Liver (tissue), 9 donors: ENCODE results near the gene FAM209A. TPM values are rescaled to one million over a fixed set of nuclear protein-coding genes. Genes with fewer than 3 reads are reported as not detected.

Source experiments
- DNase-seq: peaks from one replicate; pipeline ENCODE4 v3.0.0-alpha.2; 2017; ENCODE audit warnings: low spot score
- H3K27ac ChIP-seq, 2 donors: one replicate each; pipeline ENCODE4 v1.7.0; 2013; ENCODE audit warnings: inconsistent platforms in 2 of 2, low read length in 2 of 2, control low read depth in 1 of 2, low read depth in 1 of 2, mild to moderate bottlenecking in 1 of 2
- H3K27me3 ChIP-seq, 4 donors: one replicate each; pipeline versions ENCODE4 v1.6.1 to v1.7.0; 2013; ENCODE audit warnings: low read length in 3 of 4, inconsistent platforms in 1 of 4, mild to moderate bottlenecking in 1 of 4, moderate library complexity in 1 of 4; ENCODE audit not compliant: control insufficient read depth in 4 of 4, insufficient read depth in 4 of 4
- H3K36me3 ChIP-seq, 4 donors: one replicate each; pipeline versions ENCODE4 v1.6.1 to v1.7.0; 2013; ENCODE audit warnings: low read length in 3 of 4, mild to moderate bottlenecking in 3 of 4, low read depth in 1 of 4, moderate library complexity in 1 of 4; ENCODE audit not compliant: control insufficient read depth in 4 of 4, insufficient read depth in 3 of 4
- H3K4me1 ChIP-seq, 4 donors: one replicate each; pipeline versions ENCODE4 v1.6.1 to v1.7.0; 2013; ENCODE audit warnings: low read length in 3 of 4, mild to moderate bottlenecking in 3 of 4, moderate library complexity in 1 of 4; ENCODE audit not compliant: control insufficient read depth in 4 of 4, insufficient read depth in 4 of 4
- H3K4me3 ChIP-seq, 3 donors: one replicate each; pipeline versions ENCODE4 v1.6.1 to v1.7.0; 2013; ENCODE audit warnings: low read length in 3 of 3, control low read depth in 1 of 3, low read depth in 1 of 3, mild to moderate bottlenecking in 1 of 3
- H3K9ac ChIP-seq, 2 donors: one replicate each; pipeline ENCODE4 v1.7.0; 2013; ENCODE audit warnings: low read length in 2 of 2, mild to moderate bottlenecking in 2 of 2, moderate library complexity in 2 of 2, control low read depth in 1 of 2, low read depth in 1 of 2
- H3K9me3 ChIP-seq, 4 donors: one replicate each; pipeline versions ENCODE4 v1.6.1 to v1.7.0; 2013; ENCODE audit warnings: low read length in 3 of 4; ENCODE audit not compliant: control insufficient read depth in 4 of 4
- CTCF ChIP-seq: fragments of 150-350 bp; IDR thresholded peaks from 2 replicates; pipeline ENCODE4 v1.5.1; 2017; ENCODE audit warnings: improper control_type of control experiment, low read depth, low read length; ENCODE audit not compliant: missing input control
- EGR1 ChIP-seq, 2 donors: IDR thresholded peaks; 2 replicates each; pipeline ENCODE4 v1.6.1; 2016 to 2018; ENCODE audit warnings: antibody characterized with exemption in 2 of 2, low read depth in 2 of 2
- FOXA1 ChIP-seq: IDR thresholded peaks from 2 replicates; pipeline ENCODE4 v1.6.1; 2016; ENCODE audit warnings: antibody characterized with exemption
- FOXA2 ChIP-seq: IDR thresholded peaks from 2 replicates; pipeline ENCODE4 v1.6.1; 2016; ENCODE audit warnings: antibody characterized with exemption
- GABPA ChIP-seq, 2 donors: IDR thresholded peaks in 1 of 2; conservative IDR thresholded peaks in 1 of 2; 2 replicates each; pipeline ENCODE4 v1.6.1; 2016; ENCODE audit warnings: antibody characterized with exemption in 2 of 2, mild to moderate bottlenecking in 1 of 2, moderate library complexity in 1 of 2
- HNF4A ChIP-seq, 2 donors: conservative IDR thresholded peaks; 2 replicates each; pipeline ENCODE4 v1.6.1; 2016; ENCODE audit warnings: antibody characterized with exemption in 2 of 2, mild to moderate bottlenecking in 2 of 2
- HNF4G ChIP-seq: IDR thresholded peaks from 2 replicates; pipeline ENCODE4 v1.6.1; 2016; ENCODE audit warnings: antibody characterized with exemption
- JUND ChIP-seq, 2 donors: IDR thresholded peaks; 2 replicates each; pipeline ENCODE4 v1.6.1; 2016; ENCODE audit warnings: antibody characterized with exemption in 2 of 2
- NR2F2 ChIP-seq: IDR thresholded peaks from 2 replicates; pipeline ENCODE4 v1.6.1; 2016; ENCODE audit warnings: antibody characterized with exemption
- RAD21 ChIP-seq, 2 donors: IDR thresholded peaks; 2 replicates each; pipeline ENCODE4 v1.6.1; 2016; ENCODE audit warnings: antibody characterized with exemption in 2 of 2, mild to moderate bottlenecking in 2 of 2
- RXRA ChIP-seq, 2 donors: IDR thresholded peaks; 2 replicates each; pipeline ENCODE4 v1.6.1; 2017 to 2018; ENCODE audit warnings: antibody characterized with exemption in 2 of 2, mild to moderate bottlenecking in 1 of 2
- SP1 ChIP-seq: IDR thresholded peaks from 2 replicates; pipeline ENCODE4 v1.6.1; 2018; ENCODE audit warnings: antibody characterized with exemption, mild to moderate bottlenecking
- TAF1 ChIP-seq: conservative IDR thresholded peaks from 2 replicates; pipeline ENCODE4 v1.6.1; 2016; ENCODE audit warnings: antibody characterized with exemption, mild to moderate bottlenecking
- YY1 ChIP-seq: IDR thresholded peaks from 2 replicates; pipeline ENCODE4 v1.6.1; 2016; ENCODE audit warnings: antibody characterized with exemption, mild to moderate bottlenecking
- WGBS: extraction: QIAGEN DNeasy Blood & Tissue Kit; methylation state at CpG from one replicate; pipeline ENCODE4 v1.1.7; 2013; 5-methylcytosine and 5-hydroxymethylcytosine counted together
- polyA plus RNA-seq, 2 donors: library from polyadenylated mRNA; stranded (reverse) in 1 of 2; unstranded in 1 of 2; fragments of 200-250 nt in 1 of 2; fragments of >200 nt in 1 of 2; fragmentation: Nextera tagmentation in 1 of 2; extraction: Ambion mirVana in 1 of 2; gene quantifications; one replicate each; pipeline versions ENCODE4 v1.2.1 to v1.2.3, GENCODE V29; 2013 to 2015
- total RNA-seq, 2 donors: library from RNA; depleted of rRNA; stranded (reverse); fragments of >200 nt; gene quantifications; one replicate each; pipeline ENCODE4 v1.2.3, GENCODE V29; 2014
- TF ChIP-seq, protein P1 (sequence below): IDR thresholded peaks from 2 replicates; pipeline ENCODE4 v1.6.1; 2016; ENCODE audit warnings: antibody characterized with exemption
- TF ChIP-seq, protein P2 (sequence below): IDR thresholded peaks from 2 replicates; pipeline ENCODE4 v1.6.1; 2016; ENCODE audit warnings: antibody characterized with exemption
- TF ChIP-seq, protein P3 (sequence below): IDR thresholded peaks from 2 replicates; pipeline ENCODE4 v1.6.1; 2016; ENCODE audit warnings: antibody characterized with exemption, mild to moderate bottlenecking
- TF ChIP-seq, protein P4 (sequence below): IDR thresholded peaks from 2 replicates; pipeline ENCODE4 v1.6.1; 2016; ENCODE audit warnings: antibody characterized with exemption
- donor health status: healthy.
- donor health status: healthy.
- donor health status: healthy.
- donor health status: healthy.
- donor health status: healthy.

Gene FAM209A
- total and polyA plus RNA-seq, 4 donors = not detected

- Histone ChIP-seq H3K4me3 (no peak overlapping the region), H3K36me3 (no peaks in the 10 kb centered on the region), H3K27ac (no peak overlapping the region), H3K4me1 (no peaks in the 10 kb centered on the region), H3K9me3 (no peaks in the 10 kb centered on the region), H3K27me3 (no peaks in the 10 kb centered on the region), H3K9ac (no peak overlapping the region)
- WGBS = 88% methylated on average over 6 of the region's 6 CpGs
- DNase-seq = no peak
- TF ChIP-seq, protein P1, sequence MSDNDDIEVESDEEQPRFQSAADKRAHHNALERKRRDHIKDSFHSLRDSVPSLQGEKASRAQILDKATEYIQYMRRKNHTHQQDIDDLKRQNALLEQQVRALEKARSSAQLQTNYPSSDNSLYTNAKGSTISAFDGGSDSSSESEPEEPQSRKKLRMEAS = no peak
- TF ChIP-seq YY1 = no peak
These were observed 15.9 kb downstream of the FAM209A start for GRCh38 chr20:56540415-56540814.

DNA sequence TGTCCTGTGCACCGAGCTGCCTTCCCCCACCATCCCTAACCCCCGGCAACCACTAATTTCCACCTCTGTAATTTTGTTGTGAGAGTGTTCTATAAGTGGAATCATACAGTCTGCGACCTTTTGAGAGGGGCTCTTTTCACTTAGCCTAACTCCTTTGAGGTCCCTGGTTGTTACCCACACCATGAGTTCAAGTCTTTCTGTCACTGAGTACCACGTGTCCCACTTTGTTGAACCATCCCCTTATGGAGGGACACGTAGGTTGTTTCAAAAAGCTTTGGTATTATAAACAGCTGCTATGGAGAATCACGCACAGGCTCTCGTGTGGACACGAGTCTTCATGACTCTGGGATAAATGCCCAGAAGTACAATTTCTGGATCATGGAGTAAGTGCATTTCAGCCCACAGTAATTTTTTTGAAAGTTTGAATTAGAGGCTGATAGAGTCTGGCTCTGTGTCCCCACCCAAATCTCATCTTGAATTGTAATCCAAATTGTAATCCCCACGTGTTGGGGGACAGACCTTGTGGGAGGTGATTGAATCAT is 18.0 kb downstream of the FAM209A start:
- no peaks in the 10 kb centered on the region for H3K9me3 ChIP-seq
- TF ChIP-seq, protein P1 = no peak
- TF ChIP-seq HNF4G = no peak
- TF ChIP-seq FOXA2 = no peak
- TF ChIP-seq FOXA1 = no peak
- no peak for TF ChIP-seq GABPA (IDR thresholded peaks at IDR 0.05 in 1 of 2, conservative IDR thresholded peaks at IDR 0.05 in 1 of 2)
- TF ChIP-seq YY1 = no peak
- TF ChIP-seq HNF4A (conservative IDR thresholded peaks at IDR 0.05) = no peak
- TF ChIP-seq, protein P2, sequence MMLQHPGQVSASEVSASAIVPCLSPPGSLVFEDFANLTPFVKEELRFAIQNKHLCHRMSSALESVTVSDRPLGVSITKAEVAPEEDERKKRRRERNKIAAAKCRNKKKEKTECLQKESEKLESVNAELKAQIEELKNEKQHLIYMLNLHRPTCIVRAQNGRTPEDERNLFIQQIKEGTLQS = no peak
- TF ChIP-seq, protein P3, sequence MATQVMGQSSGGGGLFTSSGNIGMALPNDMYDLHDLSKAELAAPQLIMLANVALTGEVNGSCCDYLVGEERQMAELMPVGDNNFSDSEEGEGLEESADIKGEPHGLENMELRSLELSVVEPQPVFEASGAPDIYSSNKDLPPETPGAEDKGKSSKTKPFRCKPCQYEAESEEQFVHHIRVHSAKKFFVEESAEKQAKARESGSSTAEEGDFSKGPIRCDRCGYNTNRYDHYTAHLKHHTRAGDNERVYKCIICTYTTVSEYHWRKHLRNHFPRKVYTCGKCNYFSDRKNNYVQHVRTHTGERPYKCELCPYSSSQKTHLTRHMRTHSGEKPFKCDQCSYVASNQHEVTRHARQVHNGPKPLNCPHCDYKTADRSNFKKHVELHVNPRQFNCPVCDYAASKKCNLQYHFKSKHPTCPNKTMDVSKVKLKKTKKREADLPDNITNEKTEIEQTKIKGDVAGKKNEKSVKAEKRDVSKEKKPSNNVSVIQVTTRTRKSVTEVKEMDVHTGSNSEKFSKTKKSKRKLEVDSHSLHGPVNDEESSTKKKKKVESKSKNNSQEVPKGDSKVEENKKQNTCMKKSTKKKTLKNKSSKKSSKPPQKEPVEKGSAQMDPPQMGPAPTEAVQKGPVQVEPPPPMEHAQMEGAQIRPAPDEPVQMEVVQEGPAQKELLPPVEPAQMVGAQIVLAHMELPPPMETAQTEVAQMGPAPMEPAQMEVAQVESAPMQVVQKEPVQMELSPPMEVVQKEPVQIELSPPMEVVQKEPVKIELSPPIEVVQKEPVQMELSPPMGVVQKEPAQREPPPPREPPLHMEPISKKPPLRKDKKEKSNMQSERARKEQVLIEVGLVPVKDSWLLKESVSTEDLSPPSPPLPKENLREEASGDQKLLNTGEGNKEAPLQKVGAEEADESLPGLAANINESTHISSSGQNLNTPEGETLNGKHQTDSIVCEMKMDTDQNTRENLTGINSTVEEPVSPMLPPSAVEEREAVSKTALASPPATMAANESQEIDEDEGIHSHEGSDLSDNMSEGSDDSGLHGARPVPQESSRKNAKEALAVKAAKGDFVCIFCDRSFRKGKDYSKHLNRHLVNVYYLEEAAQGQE = no peak
- no peak for TF ChIP-seq RXRA (IDR thresholded peaks at IDR 0.05)
- TF ChIP-seq EGR1 (IDR thresholded peaks at IDR 0.05; ENCODE audit: low read depth in 2 of 2) = no peak
- TF ChIP-seq SP1 = no peak
- no peak for TF ChIP-seq RAD21 (IDR thresholded peaks at IDR 0.05)
- TF ChIP-seq, protein P4, sequence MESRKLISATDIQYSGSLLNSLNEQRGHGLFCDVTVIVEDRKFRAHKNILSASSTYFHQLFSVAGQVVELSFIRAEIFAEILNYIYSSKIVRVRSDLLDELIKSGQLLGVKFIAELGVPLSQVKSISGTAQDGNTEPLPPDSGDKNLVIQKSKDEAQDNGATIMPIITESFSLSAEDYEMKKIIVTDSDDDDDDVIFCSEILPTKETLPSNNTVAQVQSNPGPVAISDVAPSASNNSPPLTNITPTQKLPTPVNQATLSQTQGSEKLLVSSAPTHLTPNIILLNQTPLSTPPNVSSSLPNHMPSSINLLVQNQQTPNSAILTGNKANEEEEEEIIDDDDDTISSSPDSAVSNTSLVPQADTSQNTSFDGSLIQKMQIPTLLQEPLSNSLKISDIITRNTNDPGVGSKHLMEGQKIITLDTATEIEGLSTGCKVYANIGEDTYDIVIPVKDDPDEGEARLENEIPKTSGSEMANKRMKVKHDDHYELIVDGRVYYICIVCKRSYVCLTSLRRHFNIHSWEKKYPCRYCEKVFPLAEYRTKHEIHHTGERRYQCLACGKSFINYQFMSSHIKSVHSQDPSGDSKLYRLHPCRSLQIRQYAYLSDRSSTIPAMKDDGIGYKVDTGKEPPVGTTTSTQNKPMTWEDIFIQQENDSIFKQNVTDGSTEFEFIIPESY = no peak
- no peak for TF ChIP-seq TAF1
- no peak for TF ChIP-seq JUND (IDR thresholded peaks at IDR 0.05)
- no peak for TF ChIP-seq NR2F2
- no peak for TF ChIP-seq CTCF
- no peaks in the 10 kb centered on the region for H3K4me1 ChIP-seq
- no peak overlapping the region for H3K27ac ChIP-seq
- H3K4me3 ChIP-seq = no peak overlapping the region
- H3K27me3 ChIP-seq = no peaks in the 10 kb centered on the region
- WGBS = 81% methylated on average over 9 of the region's 9 CpGs
- H3K9ac ChIP-seq = no peak overlapping the region
- DNase-seq = no peak
- H3K36me3 ChIP-seq = no peaks in the 10 kb centered on the region
